Measurements from ENCODE around the gene LRRC3. TPM values are rescaled to one million over a fixed set of nuclear protein-coding genes. Genes with fewer than 3 reads are reported as not detected.

The LRRC3 gene
- total RNA-seq, 3 donors from 2014 or later: 2.1 to 17.9 (median 2.7) TPM

DNA sequence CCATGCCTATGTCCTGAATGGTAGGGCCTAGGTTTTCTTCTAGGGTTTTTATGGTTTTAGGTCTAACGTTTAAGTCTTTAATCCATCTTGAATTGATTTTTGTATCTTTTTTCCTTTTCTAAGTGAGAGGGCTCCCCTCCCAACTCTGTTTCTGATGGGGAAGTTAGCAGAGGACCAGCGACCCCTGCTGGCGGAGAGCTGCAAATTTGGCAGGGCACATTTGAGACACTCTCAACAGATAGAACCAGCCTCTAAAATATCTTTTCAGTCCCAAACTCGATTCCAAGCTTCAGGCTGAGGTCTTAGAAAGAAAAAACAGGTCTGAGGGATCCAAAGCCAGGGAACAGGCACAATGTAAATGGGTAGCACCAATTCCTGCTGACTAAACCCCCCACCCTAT lies 32.5 kb downstream of the LRRC3 start:
- Histone ChIP-seq H3K9me3 (no peaks in the 10 kb centered on the region), H3K36me3 (ENCODE audit: low read depth) (no peaks in the 10 kb centered on the region), H3K4me1 (ENCODE audit: low read depth) (no peaks in the 10 kb centered on the region), H3K4me3 (no peak overlapping the region)
- TF ChIP-seq, protein P1, sequence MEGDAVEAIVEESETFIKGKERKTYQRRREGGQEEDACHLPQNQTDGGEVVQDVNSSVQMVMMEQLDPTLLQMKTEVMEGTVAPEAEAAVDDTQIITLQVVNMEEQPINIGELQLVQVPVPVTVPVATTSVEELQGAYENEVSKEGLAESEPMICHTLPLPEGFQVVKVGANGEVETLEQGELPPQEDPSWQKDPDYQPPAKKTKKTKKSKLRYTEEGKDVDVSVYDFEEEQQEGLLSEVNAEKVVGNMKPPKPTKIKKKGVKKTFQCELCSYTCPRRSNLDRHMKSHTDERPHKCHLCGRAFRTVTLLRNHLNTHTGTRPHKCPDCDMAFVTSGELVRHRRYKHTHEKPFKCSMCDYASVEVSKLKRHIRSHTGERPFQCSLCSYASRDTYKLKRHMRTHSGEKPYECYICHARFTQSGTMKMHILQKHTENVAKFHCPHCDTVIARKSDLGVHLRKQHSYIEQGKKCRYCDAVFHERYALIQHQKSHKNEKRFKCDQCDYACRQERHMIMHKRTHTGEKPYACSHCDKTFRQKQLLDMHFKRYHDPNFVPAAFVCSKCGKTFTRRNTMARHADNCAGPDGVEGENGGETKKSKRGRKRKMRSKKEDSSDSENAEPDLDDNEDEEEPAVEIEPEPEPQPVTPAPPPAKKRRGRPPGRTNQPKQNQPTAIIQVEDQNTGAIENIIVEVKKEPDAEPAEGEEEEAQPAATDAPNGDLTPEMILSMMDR (IDR thresholded peaks at IDR 0.05): no peak
- intact Hi-C loops (cut with DNase I, micrococcal nuclease): no loop called here
- ATAC-seq (no peak), DNase-seq (no peak)

DNA sequence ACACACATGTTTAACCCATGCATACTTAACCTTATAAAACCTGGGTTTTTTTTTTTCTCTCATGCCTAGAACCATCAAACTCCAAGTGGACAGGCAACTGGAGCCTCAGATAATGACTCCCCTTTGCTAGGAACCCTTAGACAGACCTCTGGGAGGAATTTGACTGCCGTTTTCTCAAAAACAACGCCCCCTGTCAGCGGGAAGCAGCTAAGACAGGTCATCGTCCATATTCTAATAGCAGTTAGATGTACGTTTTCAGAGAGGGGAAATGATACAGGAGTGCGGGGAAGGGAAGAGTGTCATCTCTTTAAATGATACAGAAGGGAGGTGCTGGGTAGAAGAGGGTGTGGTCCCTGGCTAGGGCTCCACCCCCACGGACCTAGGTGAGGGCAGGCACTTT lies 34.7 kb downstream of the LRRC3 start:
- no peak for DNase-seq
- Histone ChIP-seq H3K4me1 (ENCODE audit: low read depth) (no peaks in the 10 kb centered on the region), H3K36me3 (ENCODE audit: low read depth) (no peaks in the 10 kb centered on the region), H3K4me3 (no peak overlapping the region), H3K9me3 (peaks cover 4% of the 10 kb centered on the region)
- intact Hi-C loops (cut with DNase I, micrococcal nuclease): no loop called here
- TF ChIP-seq, protein P1 (IDR thresholded peaks at IDR 0.05): no peak
- ATAC-seq: no peak

DNA sequence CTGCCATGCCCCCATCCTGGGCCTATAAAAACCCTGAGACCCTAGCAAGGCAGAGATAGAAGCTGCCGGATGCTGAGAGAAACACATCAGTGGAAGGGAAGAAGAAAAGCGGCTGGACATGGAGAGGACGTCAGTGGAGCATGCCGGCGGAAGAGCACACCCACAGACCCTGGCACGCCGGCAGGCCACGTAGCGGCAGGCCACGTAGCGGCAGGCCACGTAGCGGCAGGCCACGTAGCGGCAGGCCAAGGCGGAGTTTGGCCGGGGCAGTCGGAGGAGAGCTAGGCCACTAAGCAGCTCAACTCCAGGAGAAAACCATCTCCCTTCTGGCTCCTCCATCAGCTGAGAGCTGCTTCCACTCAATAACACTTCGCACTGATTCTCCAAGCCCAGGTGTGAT lies 35.1 kb downstream of the LRRC3 start:
- Histone ChIP-seq H3K4me3 (no peak overlapping the region), H3K36me3 (ENCODE audit: low read depth) (no peaks in the 10 kb centered on the region), H3K9me3 (peaks cover 4% of the 10 kb centered on the region), H3K4me1 (ENCODE audit: low read depth) (no peaks in the 10 kb centered on the region)
- intact Hi-C loops (cut with DNase I, micrococcal nuclease): no loop called here
- TF ChIP-seq, protein P1 (IDR thresholded peaks at IDR 0.05): no peak
- ATAC-seq: no peak
- no peak for DNase-seq

DNA sequence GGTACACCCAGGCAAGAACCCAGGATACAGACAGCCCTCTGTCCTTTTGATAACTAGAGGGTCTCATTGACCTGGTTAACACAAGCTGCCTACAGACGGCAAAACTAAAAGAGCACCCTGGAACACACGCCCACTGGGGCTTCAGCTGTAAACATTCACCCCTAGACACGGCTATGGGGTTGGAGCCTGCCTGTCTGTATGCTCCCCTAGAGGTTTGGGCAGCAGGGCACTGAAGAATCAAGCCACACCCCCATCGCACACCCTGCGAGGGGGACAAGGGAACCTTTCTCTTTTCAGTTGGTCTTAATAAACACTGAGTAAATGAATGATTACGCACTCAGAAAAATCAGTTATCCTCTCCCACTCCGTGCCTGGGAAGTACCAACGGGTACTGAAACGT lies 35.5 kb downstream of the LRRC3 start:
- DNase-seq (no peak), ATAC-seq (no peak)
- Histone ChIP-seq H3K9me3 (peaks cover 4% of the 10 kb centered on the region), H3K36me3 (ENCODE audit: low read depth) (no peaks in the 10 kb centered on the region), H3K4me3 (no peak overlapping the region), H3K4me1 (ENCODE audit: low read depth) (no peaks in the 10 kb centered on the region)
- intact Hi-C loops (cut with DNase I, micrococcal nuclease): no loop called here
- TF ChIP-seq, protein P1 (IDR thresholded peaks at IDR 0.05): no peak

DNA sequence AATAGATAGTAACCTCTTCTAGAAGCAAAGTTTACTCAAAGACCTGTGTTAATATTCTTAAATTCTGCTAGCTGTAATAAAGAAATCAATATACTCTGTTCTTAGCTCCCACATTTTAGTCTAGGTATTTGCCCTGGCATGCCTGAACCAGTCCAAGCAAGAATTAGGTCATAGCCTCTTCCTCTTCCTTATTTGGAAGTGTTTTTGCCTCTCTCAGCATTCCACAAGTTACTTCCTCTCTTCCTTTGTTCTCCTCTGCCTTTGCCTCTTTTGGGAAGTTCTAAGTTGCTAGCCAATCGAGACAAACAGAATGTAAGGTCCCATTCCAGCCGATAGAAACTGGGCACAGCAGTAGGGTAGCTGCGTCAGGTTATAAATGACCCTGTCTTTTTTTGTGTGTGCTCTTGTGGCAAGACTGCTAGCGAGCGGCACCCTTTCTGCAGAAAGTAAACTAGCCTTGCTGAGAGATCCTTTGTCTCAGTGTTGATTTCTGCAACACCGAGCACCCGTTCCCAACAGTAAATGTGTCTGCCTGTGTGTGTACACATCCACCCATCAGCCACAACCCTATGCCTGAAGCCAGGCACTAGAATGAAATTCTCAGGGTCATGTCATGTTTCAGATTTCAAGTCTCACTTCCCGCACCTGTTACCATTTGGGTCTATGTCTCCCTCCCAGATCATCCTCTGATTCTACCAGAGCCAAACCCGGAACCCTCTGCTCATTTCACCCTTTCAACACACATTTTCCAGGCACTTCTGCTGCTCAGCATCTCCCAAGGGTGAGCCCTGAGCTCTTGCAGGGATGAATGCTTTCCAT lies 37.5 kb downstream of the LRRC3 start:
- intact Hi-C loops (cut with DNase I, micrococcal nuclease): no loop called here
- Histone ChIP-seq H3K9me3 (peaks cover 4% of the 10 kb centered on the region), H3K4me1 (ENCODE audit: low read depth) (no peaks in the 10 kb centered on the region), H3K4me3 (no peak overlapping the region), H3K36me3 (ENCODE audit: low read depth) (no peaks in the 10 kb centered on the region)
- DNase-seq: no peak
- ATAC-seq: no peak
- TF ChIP-seq, protein P1 (IDR thresholded peaks at IDR 0.05): no peak

All from mucosa of descending colon (tissue), 3 donors.